ENCODE results near the gene ITPK1.

Gene ITPK1

GRCh38 chr14:92902726-92903125 is 213.0 kb downstream of the ITPK1 start:
- ChIA-PET CTCF (no interaction called here), POLR2A (no interaction called here)
- no peak for DNase-seq (ENCODE audit: extremely low spot score)
- TF ChIP-seq CTCF (IDR thresholded peaks at IDR 0.05; ENCODE audit: control extremely low read depth, extremely low read depth, low read depth, missing control alignments), result no peak

GRCh38 chr14:92902191-92902590 is 213.5 kb downstream of the ITPK1 start:
- POLR2A ChIA-PET, result no interaction called here
- CTCF ChIA-PET, result no interaction called here
- TF ChIP-seq CTCF (IDR thresholded peaks at IDR 0.05; ENCODE audit: control extremely low read depth, extremely low read depth, low read depth, missing control alignments), result no peak
- no peak for DNase-seq (ENCODE audit: extremely low spot score)

- DNase-seq (ENCODE audit: extremely low spot score), result no peak
- no peak for TF ChIP-seq CTCF (IDR thresholded peaks at IDR 0.05; ENCODE audit: control extremely low read depth, extremely low read depth, low read depth, missing control alignments)
Observed at GRCh38 chr14:92900660-92901059, 215.1 kb downstream of the ITPK1 start.

GRCh38 chr14:92898566-92899131 is 217.1 kb downstream of the ITPK1 start:
- CTCF ChIA-PET, result interaction anchor here (1.6 kb wide), 1 partner anchor 19 kb away, joined by 3 read pairs; no protein-coding TSS in a partner anchor
- POLR2A ChIA-PET, result no interaction called here
- no peak for TF ChIP-seq CTCF (IDR thresholded peaks at IDR 0.05; ENCODE audit: control extremely low read depth, extremely low read depth, low read depth, missing control alignments)
- DNase-seq (ENCODE audit: extremely low spot score), result no peak

More at GRCh38 chr14:92900660-92901059, 215.1 kb downstream of the ITPK1 start:
- ChIA-PET CTCF (interaction anchor here (1.3 kb wide), 1 partner anchor 32 kb away, joined by 3 read pairs; no protein-coding TSS in a partner anchor), POLR2A (no interaction called here)

- no peak for DNase-seq (ENCODE audit: extremely low spot score)
- ChIA-PET POLR2A (no interaction called here), CTCF (interaction anchor here (1.6 kb wide), 1 partner anchor 19 kb away, joined by 3 read pairs; no protein-coding TSS in a partner anchor)
- TF ChIP-seq CTCF (IDR thresholded peaks at IDR 0.05; ENCODE audit: control extremely low read depth, extremely low read depth, low read depth, missing control alignments), result no peak
Observed at GRCh38 chr14:92897922-92898565, 217.7 kb downstream of the ITPK1 start.

- POLR2A ChIA-PET, result no interaction called here
- no peak for TF ChIP-seq CTCF (IDR thresholded peaks at IDR 0.05; ENCODE audit: control extremely low read depth, extremely low read depth, low read depth, missing control alignments)
- CTCF ChIA-PET, result no interaction called here
- DNase-seq (ENCODE audit: extremely low spot score), result no peak
Observed at GRCh38 chr14:92895352-92895878, 220.3 kb downstream of the ITPK1 start.
